CD4-positive, CD25-positive, alpha-beta regulatory T cell (primary cell): ENCODE results near the gene SPATA2L. TPM values are rescaled to one million over a fixed set of nuclear protein-coding genes. Genes with fewer than 3 reads are reported as not detected.
"Not testable (repeated sequence)": the region's sequence is repeated elsewhere in the genome, so short reads cannot be mapped to it uniquely, and the experiment has no call there.

ENCODE experiments used
- ATAC-seq, 2 donors: fragments of 150-1000 bp; cut with Tn5 transposase; one replicate each; pipeline ENCODE4 v1.10.0; 2021; ENCODE audit warnings: low read depth in 2 of 2, moderate number of reproducible peaks in 2 of 2, moderate library complexity in 1 of 2
- DNase-seq, 3 donors: peaks; one replicate each; pipeline versions ENCODE4 v3.0.0 to v3.0.0-alpha.2; 2012 to 2022; ENCODE audit warnings: mixed read lengths in 1 of 3
- H3K27ac ChIP-seq: one replicate; pipeline ENCODE4 v1.7.0; 2013; ENCODE audit warnings: mild to moderate bottlenecking, low read length; ENCODE audit not compliant: insufficient read depth, poor library complexity, severe bottlenecking
- H3K27me3 ChIP-seq: one replicate; pipeline ENCODE4 v1.7.0; 2013; ENCODE audit warnings: low read length; ENCODE audit not compliant: control insufficient read depth, insufficient read depth
- H3K36me3 ChIP-seq: one replicate; pipeline ENCODE4 v1.7.0; 2013; ENCODE audit warnings: mild to moderate bottlenecking, low read length, moderate library complexity; ENCODE audit not compliant: control insufficient read depth, insufficient read depth
- H3K4me1 ChIP-seq: 2 replicates; pipeline ENCODE4 v1.7.0; 2013; ENCODE audit warnings: mild to moderate bottlenecking, low read length; ENCODE audit not compliant: insufficient read depth, control insufficient read depth, poor library complexity, severe bottlenecking
- H3K4me3 ChIP-seq: one replicate; pipeline ENCODE4 v1.7.0; 2013; ENCODE audit warnings: low read depth, mild to moderate bottlenecking, low read length, moderate library complexity
- H3K9me3 ChIP-seq, 2 experiments: 1 replicate in 1 of 2; 2 replicates in 1 of 2; pipeline ENCODE4 v1.7.0; 2013; ENCODE audit warnings: low read length in 2 of 2, mild to moderate bottlenecking in 1 of 2, moderate library complexity in 1 of 2; ENCODE audit not compliant: control insufficient read depth in 2 of 2
- H3K27ac Mint-ChIP-seq, 3 donors: one replicate each; pipeline ENCODE4 v1.8.0; 2020 to 2022; ENCODE audit warnings: mild to moderate bottlenecking in 3 of 3, mixed read lengths in 3 of 3, moderate library complexity in 2 of 3
- H3K27me3 Mint-ChIP-seq: one replicate; pipeline ENCODE4 v1.8.0; 2022; ENCODE audit warnings: mild to moderate bottlenecking, mixed read lengths
- H3K36me3 Mint-ChIP-seq: one replicate; pipeline ENCODE4 v1.8.0; 2020; ENCODE audit warnings: mixed read lengths
- H3K4me1 Mint-ChIP-seq, 4 donors: one replicate each; pipeline ENCODE4 v1.8.0; 2020 to 2022; ENCODE audit warnings: mixed read lengths in 4 of 4, mild to moderate bottlenecking in 1 of 4
- H3K4me3 Mint-ChIP-seq, 4 donors: one replicate each; pipeline ENCODE4 v1.8.0; 2020 to 2022; ENCODE audit warnings: mild to moderate bottlenecking in 4 of 4, mixed read lengths in 4 of 4, moderate library complexity in 3 of 4
- H3K9me3 Mint-ChIP-seq, 7 donors: one replicate each; pipeline ENCODE4 v1.8.0; 2020 to 2022; ENCODE audit warnings: mixed read lengths in 7 of 7, mild to moderate bottlenecking in 3 of 7, moderate library complexity in 2 of 7
- polyA plus RNA-seq, 4 donors: library from polyadenylated mRNA; unstranded; fragments of 300-500 nt; fragmentation: Illumina TruSeq; gene quantifications; one replicate each; pipeline ENCODE4 v1.2.3, GENCODE V29; 2021
- total RNA-seq: library from RNA; stranded (reverse); gene quantifications from one replicate; pipeline ENCODE4 v1.2.3, GENCODE V29; 2022

SPATA2L gene
- total and polyA plus RNA-seq, 5 donors from 2014 or later = 5.6 to 15.6 (median 8.4) TPM

DNA sequence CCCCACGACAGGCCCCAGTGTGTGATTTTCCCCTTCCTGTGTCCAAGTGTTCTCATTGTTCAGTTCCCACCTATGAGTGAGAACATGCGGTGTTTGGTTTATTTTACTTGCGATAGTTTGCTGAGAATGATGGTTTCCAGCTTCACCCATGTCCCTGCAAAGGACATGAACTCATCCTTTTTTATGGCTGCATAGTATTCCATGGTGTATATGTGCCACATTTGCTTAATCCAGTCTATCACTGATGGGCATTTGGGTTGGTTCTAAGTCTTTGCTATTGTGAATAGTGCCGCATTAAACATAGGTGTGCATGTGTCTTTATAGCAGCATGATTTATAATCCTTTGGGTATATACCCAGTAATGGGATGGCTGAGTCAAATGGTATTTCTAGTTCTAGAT lies 29.9 kb downstream of the SPATA2L start:
- not testable (repeated sequence) for H3K9me3 ChIP-seq, H3K27me3 Mint-ChIP-seq, H3K27me3 ChIP-seq, H3K36me3 Mint-ChIP-seq, H3K9me3 Mint-ChIP-seq, H3K36me3 ChIP-seq, H3K27ac Mint-ChIP-seq, H3K27ac ChIP-seq, H3K4me1 ChIP-seq, ATAC-seq, DNase-seq, H3K4me3 ChIP-seq, H3K4me1 Mint-ChIP-seq
- peak overlapping the region in 1 of 4 donors; percentile 2 for H3K4me3 Mint-ChIP-seq

DNA sequence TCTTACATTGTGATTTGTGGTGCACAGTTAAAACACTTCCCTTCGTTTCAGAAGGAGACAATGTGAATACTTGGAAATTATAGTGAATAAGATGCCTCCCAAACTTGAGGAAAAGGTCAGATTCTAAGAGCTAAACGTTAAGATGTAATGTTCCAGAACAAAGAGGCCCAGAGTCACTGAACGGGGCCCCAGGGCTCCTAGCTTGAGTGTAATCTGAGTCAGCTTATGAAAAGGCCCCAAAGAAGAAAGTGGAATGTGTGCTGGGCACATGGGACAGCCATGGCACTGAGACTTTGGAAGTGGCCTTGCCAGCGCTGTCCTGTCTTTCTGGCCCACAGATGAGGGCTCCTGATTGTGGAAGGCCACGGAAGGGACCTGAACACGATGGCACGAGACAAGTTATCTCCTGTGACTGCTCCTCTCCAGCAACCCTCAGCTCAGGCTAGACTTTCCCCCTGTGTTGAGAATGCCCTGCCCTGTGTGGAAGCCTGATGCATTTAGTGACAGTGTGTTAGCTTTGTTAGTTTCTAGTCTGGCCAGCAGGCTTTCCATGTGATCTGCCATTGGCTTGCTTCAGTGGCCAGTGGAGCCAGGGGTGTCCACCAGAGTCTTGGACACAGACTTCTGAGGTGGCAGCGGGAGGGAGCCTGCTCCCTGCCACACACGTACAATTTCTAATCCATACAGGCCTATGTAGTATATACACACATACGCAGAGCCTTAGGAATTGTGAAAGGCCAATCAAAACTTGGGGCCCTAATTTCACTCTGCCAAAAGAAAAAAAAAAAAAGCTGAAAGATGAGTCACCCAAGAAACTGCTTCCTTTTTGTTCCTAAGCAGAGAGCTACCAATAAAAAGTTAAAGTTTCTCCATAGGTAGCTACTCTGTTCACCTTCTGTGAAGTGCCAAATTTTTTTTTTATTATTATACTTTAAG lies 30.7 kb downstream of the SPATA2L start:
- Histone ChIP-seq H3K27ac (no peak overlapping the region), H3K27me3 (no peaks in the 10 kb centered on the region), H3K36me3 (no peaks in the 10 kb centered on the region), H3K4me1 (no peaks in the 10 kb centered on the region), H3K9me3 (no peaks in the 10 kb centered on the region), H3K4me3 (no peak overlapping the region)
- ATAC-seq (no peak), DNase-seq (no peak)
- Mint-ChIP-seq H3K9me3 (no peaks in the 10 kb centered on the region), H3K4me3 (no peak overlapping the region), H3K27ac (peak overlapping the region in 1 of 3 donors; percentile 64), H3K27me3 (no peaks in the 10 kb centered on the region), H3K4me1 (peaks cover 0 to 6% (median 5%) of the 10 kb centered on the region in 4 donors), H3K36me3 (no peaks in the 10 kb centered on the region)

DNA sequence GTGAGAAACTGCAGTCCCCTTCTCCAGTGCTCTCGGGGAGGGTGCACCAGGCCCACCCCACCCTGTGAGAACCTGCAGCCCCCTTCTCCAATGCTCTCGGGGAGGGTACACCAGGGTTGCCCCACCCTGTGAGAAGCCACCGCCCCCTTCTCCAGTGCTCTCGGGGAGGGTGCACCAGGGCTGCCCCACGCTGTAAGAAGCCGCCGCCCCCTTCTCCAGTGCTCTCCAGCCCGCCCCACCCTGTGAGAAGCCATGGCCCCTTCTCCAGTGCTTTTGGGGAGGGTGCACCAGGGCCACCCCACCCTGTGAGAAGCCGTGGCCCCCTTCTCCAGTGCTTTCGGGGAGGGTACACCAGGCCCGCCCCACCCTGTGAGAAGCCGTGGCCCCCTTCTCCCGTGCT lies 31.8 kb downstream of the SPATA2L start:
- no peak overlapping the region for H3K4me3 ChIP-seq
- Mint-ChIP-seq H3K36me3 (no peaks in the 10 kb centered on the region), H3K9me3 (no peaks in the 10 kb centered on the region), H3K4me1 (peaks cover 0 to 6% (median 5%) of the 10 kb centered on the region in 4 donors), H3K4me3 (no peak overlapping the region), H3K27me3 (no peaks in the 10 kb centered on the region), H3K27ac (no peak overlapping the region)
- no peaks in the 10 kb centered on the region for H3K9me3 ChIP-seq
- no peaks in the 10 kb centered on the region for H3K27me3 ChIP-seq
- no peak overlapping the region for H3K27ac ChIP-seq
- ATAC-seq = no peak
- H3K4me1 ChIP-seq = no peaks in the 10 kb centered on the region
- DNase-seq = no peak
- no peaks in the 10 kb centered on the region for H3K36me3 ChIP-seq

- H3K27ac Mint-ChIP-seq = no peak overlapping the region
- DNase-seq (no peak), ATAC-seq (no peak)
- peaks cover 0 to 6% (median 5%) of the 10 kb centered on the region in 4 donors for H3K4me1 Mint-ChIP-seq
- H3K9me3 Mint-ChIP-seq = no peaks in the 10 kb centered on the region
- peaks cover 5% of the 10 kb centered on the region for H3K36me3 Mint-ChIP-seq
- no peaks in the 10 kb centered on the region for H3K27me3 Mint-ChIP-seq
- Histone ChIP-seq H3K9me3 (no peaks in the 10 kb centered on the region), H3K4me3 (no peak overlapping the region), H3K27me3 (no peaks in the 10 kb centered on the region), H3K4me1 (no peaks in the 10 kb centered on the region), H3K36me3 (no peaks in the 10 kb centered on the region), H3K27ac (no peak overlapping the region)
- no peak overlapping the region for H3K4me3 Mint-ChIP-seq
Measured at GRCh38 chr16:89668790-89669158, 32.7 kb downstream of the SPATA2L start.

DNA sequence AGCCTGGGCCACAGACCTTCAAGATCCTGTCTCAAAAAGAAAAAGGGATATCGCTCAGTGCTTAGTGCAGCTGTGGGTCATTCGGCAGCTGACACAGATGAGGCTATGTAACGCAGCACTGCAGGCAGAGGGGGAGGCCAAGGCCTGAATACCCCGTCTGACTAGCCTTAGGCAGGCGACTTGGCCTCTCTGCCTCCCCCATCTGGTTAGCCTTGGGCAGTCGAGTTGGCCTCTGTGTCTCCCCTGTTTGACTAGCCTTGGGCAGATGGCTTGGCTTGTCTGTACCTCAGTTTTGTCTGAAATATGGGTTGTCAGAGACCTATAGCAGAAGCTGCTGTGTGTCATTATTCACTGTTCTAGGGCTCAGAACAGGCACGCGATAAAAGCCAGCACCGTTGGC lies 33.9 kb downstream of the SPATA2L start:
- H3K4me3 ChIP-seq = no peak overlapping the region
- Mint-ChIP-seq H3K36me3 (peaks cover 9% of the 10 kb centered on the region), H3K4me3 (no peak overlapping the region), H3K27ac (no peak overlapping the region), H3K9me3 (no peaks in the 10 kb centered on the region), H3K27me3 (no peaks in the 10 kb centered on the region), H3K4me1 (peaks cover 0 to 6% (median 5%) of the 10 kb centered on the region in 4 donors)
- no peaks in the 10 kb centered on the region for H3K9me3 ChIP-seq
- no peak overlapping the region for H3K27ac ChIP-seq
- DNase-seq (no peak), ATAC-seq (no peak)
- H3K27me3 ChIP-seq = no peaks in the 10 kb centered on the region
- H3K4me1 ChIP-seq = no peaks in the 10 kb centered on the region
- H3K36me3 ChIP-seq = no peaks in the 10 kb centered on the region

- DNase-seq, H3K36me3 Mint-ChIP-seq, ATAC-seq: not testable (repeated sequence)
Measured at GRCh38 chr16:89667000-89667399, 34.5 kb downstream of the SPATA2L start.

GRCh38 chr16:89664238-89664637 lies 37.3 kb downstream of the SPATA2L start:
- H3K4me3 Mint-ChIP-seq, H3K27me3 ChIP-seq, H3K9me3 Mint-ChIP-seq, DNase-seq, H3K9me3 ChIP-seq, H3K27ac ChIP-seq, H3K27me3 Mint-ChIP-seq, ATAC-seq, H3K4me3 ChIP-seq, H3K27ac Mint-ChIP-seq, H3K36me3 ChIP-seq, H3K4me1 ChIP-seq: not testable (repeated sequence)
- H3K4me1 Mint-ChIP-seq = peaks cover 3 to 13% (median 7%) of the 10 kb centered on the region in 4 donors
- H3K36me3 Mint-ChIP-seq = peaks cover 21% of the 10 kb centered on the region

More at GRCh38 chr16:89667000-89667399, 34.5 kb downstream of the SPATA2L start:
- H3K36me3 ChIP-seq, H3K4me3 Mint-ChIP-seq, H3K4me3 ChIP-seq, H3K27ac Mint-ChIP-seq, H3K9me3 Mint-ChIP-seq, H3K4me1 Mint-ChIP-seq, H3K9me3 ChIP-seq, H3K27me3 ChIP-seq, H3K4me1 ChIP-seq, H3K27me3 Mint-ChIP-seq, H3K27ac ChIP-seq: not testable (repeated sequence)

GRCh38 chr16:89661215-89661614 lies 40.3 kb downstream of the SPATA2L start:
- no peaks in the 10 kb centered on the region for H3K9me3 ChIP-seq
- no peak overlapping the region for H3K4me3 ChIP-seq
- no peak for DNase-seq
- Mint-ChIP-seq H3K4me3 (peak overlapping the region; percentile 17 to 85 (median 49)), H3K36me3 (peaks cover 21% of the 10 kb centered on the region), H3K27me3 (no peaks in the 10 kb centered on the region), H3K9me3 (no peaks in the 10 kb centered on the region), H3K4me1 (peaks cover 8 to 21% (median 11%) of the 10 kb centered on the region in 4 donors), H3K27ac (no peak overlapping the region)
- no peak overlapping the region for H3K27ac ChIP-seq
- H3K27me3 ChIP-seq = no peaks in the 10 kb centered on the region
- H3K36me3 ChIP-seq = peaks cover 4% of the 10 kb centered on the region
- peaks cover 22% of the 10 kb centered on the region for H3K4me1 ChIP-seq
- ATAC-seq = no peak
